HEK293 (cell line): Measurements from ENCODE around the gene ADAMTSL5.

Experiments used
- CTCF ChIA-PET: fragments of 350-600 bp; formaldehyde crosslinking; extraction: SDS; loops from one replicate; lab custom pipeline; 2021; ENCODE audit warnings: antibody characterized with exemption; lab: Yijun Ruan, JAX
- POLR2A ChIA-PET: fragments of 300-600 bp; formaldehyde crosslinking; extraction: SDS; loops from one replicate; lab custom pipeline; 2020; ENCODE audit warnings: antibody characterized with exemption, inconsistent platforms; lab: Yijun Ruan, JAX
- H3K27ac ChIP-seq: fragments of 200-500 bp; sonication (Bioruptor generic); 2 replicates; pipeline ENCODE4 v1.5.1; 2014; ENCODE audit warnings: low read depth, low read length, control low read depth, inconsistent platforms; ENCODE audit errors: extremely low read depth
- H3K36me3 ChIP-seq, 2 experiments: fragments of 200-500 bp in 1 of 2; sonication (Bioruptor generic) in 1 of 2; 1 replicate in 1 of 2; 2 replicates in 1 of 2; pipeline ENCODE4 v1.5.1; 2014 to 2017; ENCODE audit warnings: inconsistent platforms in 2 of 2, low read length in 2 of 2; ENCODE audit not compliant: control insufficient read depth in 2 of 2, insufficient read depth in 1 of 2
- H3K4me1 ChIP-seq: fragments of 200-500 bp; sonication (Bioruptor generic); 2 replicates; pipeline ENCODE4 v1.5.1; 2014; ENCODE audit warnings: mild to moderate bottlenecking, low read length, inconsistent platforms; ENCODE audit not compliant: control insufficient read depth, insufficient read depth
- H3K4me3 ChIP-seq: 2 replicates; pipeline ENCODE4 v1.5.1; 2011; ENCODE audit warnings: low read depth, mild to moderate bottlenecking, control low read depth, low read length, moderate library complexity
- H3K9me3 ChIP-seq: fragments of 200-500 bp; sonication (Bioruptor generic); 2 replicates; pipeline ENCODE4 v1.5.1; 2014; ENCODE audit warnings: low read depth, low read length, inconsistent platforms; ENCODE audit not compliant: control insufficient read depth, insufficient read depth
- TCF7L2 ChIP-seq: IDR thresholded peaks from 2 replicates; pipeline ENCODE4 v1.6.1; 2011; ENCODE audit warnings: low read depth, mild to moderate bottlenecking, inconsistent platforms, low read length, moderate library complexity, borderline replicate concordance
- ZBTB8A ChIP-seq: fragments of 450-650 bp; formaldehyde crosslinking; IDR thresholded peaks from 2 replicates; pipeline ENCODE4 v1.5.1; 2016; ENCODE audit warnings: missing biosample characterization, missing genetic modification characterization
- ZEB2 ChIP-seq: fragments of 450-650 bp; formaldehyde crosslinking; IDR thresholded peaks from 2 replicates; pipeline ENCODE4 v1.5.1; 2016; ENCODE audit warnings: missing biosample characterization, missing genetic modification characterization
- ZNF48 ChIP-seq: fragments of 450-650 bp; formaldehyde crosslinking; IDR thresholded peaks from 2 replicates; pipeline ENCODE4 v1.5.1; 2016; ENCODE audit warnings: missing biosample characterization, missing genetic modification characterization
- ZNF501 ChIP-seq: fragments of 450-650 bp; formaldehyde crosslinking; IDR thresholded peaks from 2 replicates; pipeline ENCODE4 v1.5.1; 2016; ENCODE audit warnings: missing biosample characterization, missing genetic modification characterization
- ZNF544 ChIP-seq: fragments of 450-650 bp; formaldehyde crosslinking; IDR thresholded peaks from 2 replicates; pipeline ENCODE4 v1.5.0; 2017; ENCODE audit warnings: missing biosample characterization, missing genetic modification characterization
- ZNF792 ChIP-seq: fragments of 450-650 bp; formaldehyde crosslinking; IDR thresholded peaks from 2 replicates; pipeline ENCODE4 v1.5.1; 2016; ENCODE audit warnings: missing biosample characterization, missing genetic modification characterization
- TF ChIP-seq, protein P1 (sequence below): fragments of 450-650 bp; formaldehyde crosslinking; IDR thresholded peaks from 2 replicates; pipeline ENCODE4 v1.5.1; 2016; ENCODE audit warnings: missing biosample characterization, missing genetic modification characterization
- TF ChIP-seq, protein P2 (sequence below): fragments of 450-650 bp; formaldehyde crosslinking; IDR thresholded peaks from 2 replicates; pipeline ENCODE4 v1.5.1; 2016; ENCODE audit warnings: missing biosample characterization, missing genetic modification characterization
- TF ChIP-seq, protein P3 (sequence below): fragments of 450-650 bp; formaldehyde crosslinking; conservative IDR thresholded peaks from 2 replicates; pipeline ENCODE4 v1.5.1; 2016; ENCODE audit warnings: low read depth, missing biosample characterization, missing genetic modification characterization
- TF ChIP-seq, protein P4 (sequence below): fragments of 450-650 bp; formaldehyde crosslinking; IDR thresholded peaks from 2 replicates; pipeline ENCODE4 v1.5.1; 2016; ENCODE audit warnings: missing biosample characterization, missing genetic modification characterization
- TF ChIP-seq, protein P5 (sequence below): fragments of 450-650 bp; formaldehyde crosslinking; IDR thresholded peaks from 2 replicates; pipeline ENCODE4 v1.5.1; 2016; ENCODE audit warnings: missing biosample characterization, missing genetic modification characterization
- TF ChIP-seq, protein P6 (sequence below): fragments of 450-650 bp; formaldehyde crosslinking; IDR thresholded peaks from 2 replicates; pipeline ENCODE4 v1.5.1; 2017; ENCODE audit warnings: missing biosample characterization, missing genetic modification characterization

ADAMTSL5 gene

DNA sequence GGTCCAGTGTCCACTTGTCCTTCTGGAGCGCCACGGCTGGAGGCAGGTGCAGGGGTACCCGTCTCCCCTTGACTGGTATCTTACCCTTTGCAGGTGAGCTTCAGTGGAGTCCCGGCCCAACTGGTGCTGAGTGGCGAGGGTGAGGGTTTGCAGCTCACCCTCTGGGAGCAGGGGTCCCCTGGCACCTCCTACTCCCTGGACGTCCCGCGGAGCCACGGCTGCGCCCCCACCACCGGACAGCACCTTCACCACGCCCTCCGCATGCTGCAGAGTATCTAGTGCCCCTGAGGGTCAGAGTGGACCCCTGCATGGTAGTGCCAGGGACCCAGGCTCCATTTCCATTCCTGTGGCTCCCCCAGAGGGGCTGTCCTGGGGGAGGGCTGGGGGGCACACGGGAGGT lies 22.2 kb upstream of the ADAMTSL5 start:
- Histone ChIP-seq H3K4me3 (no peak overlapping the region), H3K36me3 (no peaks in the 10 kb centered on the region), H3K4me1 (no peaks in the 10 kb centered on the region), H3K9me3 (no peaks in the 10 kb centered on the region), H3K27ac (no peak overlapping the region)
- no peak for TF ChIP-seq TCF7L2
- TF ChIP-seq, protein P1, sequence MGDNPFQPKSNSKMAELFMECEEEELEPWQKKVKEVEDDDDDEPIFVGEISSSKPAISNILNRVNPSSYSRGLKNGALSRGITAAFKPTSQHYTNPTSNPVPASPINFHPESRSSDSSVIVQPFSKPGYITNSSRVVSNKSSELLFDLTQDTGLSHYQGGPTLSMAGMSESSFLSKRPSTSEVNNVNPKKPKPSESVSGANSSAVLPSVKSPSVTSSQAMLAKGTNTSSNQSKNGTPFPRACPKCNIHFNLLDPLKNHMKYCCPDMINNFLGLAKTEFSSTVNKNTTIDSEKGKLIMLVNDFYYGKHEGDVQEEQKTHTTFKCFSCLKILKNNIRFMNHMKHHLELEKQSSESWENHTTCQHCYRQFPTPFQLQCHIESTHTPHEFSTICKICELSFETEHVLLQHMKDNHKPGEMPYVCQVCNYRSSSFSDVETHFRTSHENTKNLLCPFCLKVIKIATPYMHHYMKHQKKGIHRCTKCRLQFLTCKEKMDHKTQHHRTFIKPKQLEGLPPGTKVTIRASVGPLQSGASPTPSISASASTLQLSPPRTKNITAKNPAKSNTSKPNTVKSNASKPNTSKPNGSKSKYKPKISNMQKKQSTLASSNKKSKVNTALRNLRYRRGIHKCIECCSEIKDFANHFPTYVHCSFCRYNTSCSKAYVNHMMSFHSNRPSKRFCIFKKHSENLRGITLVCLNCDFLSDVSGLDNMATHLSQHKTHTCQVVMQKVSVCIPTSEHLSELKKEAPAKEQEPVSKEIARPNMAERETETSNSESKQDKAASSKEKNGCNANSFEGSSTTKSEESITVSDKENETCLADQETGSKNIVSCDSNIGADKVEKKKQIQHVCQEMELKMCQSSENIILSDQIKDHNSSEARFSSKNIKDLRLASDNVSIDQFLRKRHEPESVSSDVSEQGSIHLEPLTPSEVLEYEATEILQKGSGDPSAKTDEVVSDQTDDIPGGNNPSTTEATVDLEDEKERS (tag by site-specific recombination) = no peak
- TF ChIP-seq, protein P2, sequence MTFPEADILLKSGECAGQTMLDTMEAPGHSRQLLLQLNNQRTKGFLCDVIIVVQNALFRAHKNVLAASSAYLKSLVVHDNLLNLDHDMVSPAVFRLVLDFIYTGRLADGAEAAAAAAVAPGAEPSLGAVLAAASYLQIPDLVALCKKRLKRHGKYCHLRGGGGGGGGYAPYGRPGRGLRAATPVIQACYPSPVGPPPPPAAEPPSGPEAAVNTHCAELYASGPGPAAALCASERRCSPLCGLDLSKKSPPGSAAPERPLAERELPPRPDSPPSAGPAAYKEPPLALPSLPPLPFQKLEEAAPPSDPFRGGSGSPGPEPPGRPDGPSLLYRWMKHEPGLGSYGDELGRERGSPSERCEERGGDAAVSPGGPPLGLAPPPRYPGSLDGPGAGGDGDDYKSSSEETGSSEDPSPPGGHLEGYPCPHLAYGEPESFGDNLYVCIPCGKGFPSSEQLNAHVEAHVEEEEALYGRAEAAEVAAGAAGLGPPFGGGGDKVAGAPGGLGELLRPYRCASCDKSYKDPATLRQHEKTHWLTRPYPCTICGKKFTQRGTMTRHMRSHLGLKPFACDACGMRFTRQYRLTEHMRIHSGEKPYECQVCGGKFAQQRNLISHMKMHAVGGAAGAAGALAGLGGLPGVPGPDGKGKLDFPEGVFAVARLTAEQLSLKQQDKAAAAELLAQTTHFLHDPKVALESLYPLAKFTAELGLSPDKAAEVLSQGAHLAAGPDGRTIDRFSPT (tag by site-specific recombination) = no peak
- no peak for TF ChIP-seq ZNF544 (tag by site-specific recombination)
- TF ChIP-seq ZEB2 (tag by site-specific recombination) = no peak
- TF ChIP-seq, protein P3, sequence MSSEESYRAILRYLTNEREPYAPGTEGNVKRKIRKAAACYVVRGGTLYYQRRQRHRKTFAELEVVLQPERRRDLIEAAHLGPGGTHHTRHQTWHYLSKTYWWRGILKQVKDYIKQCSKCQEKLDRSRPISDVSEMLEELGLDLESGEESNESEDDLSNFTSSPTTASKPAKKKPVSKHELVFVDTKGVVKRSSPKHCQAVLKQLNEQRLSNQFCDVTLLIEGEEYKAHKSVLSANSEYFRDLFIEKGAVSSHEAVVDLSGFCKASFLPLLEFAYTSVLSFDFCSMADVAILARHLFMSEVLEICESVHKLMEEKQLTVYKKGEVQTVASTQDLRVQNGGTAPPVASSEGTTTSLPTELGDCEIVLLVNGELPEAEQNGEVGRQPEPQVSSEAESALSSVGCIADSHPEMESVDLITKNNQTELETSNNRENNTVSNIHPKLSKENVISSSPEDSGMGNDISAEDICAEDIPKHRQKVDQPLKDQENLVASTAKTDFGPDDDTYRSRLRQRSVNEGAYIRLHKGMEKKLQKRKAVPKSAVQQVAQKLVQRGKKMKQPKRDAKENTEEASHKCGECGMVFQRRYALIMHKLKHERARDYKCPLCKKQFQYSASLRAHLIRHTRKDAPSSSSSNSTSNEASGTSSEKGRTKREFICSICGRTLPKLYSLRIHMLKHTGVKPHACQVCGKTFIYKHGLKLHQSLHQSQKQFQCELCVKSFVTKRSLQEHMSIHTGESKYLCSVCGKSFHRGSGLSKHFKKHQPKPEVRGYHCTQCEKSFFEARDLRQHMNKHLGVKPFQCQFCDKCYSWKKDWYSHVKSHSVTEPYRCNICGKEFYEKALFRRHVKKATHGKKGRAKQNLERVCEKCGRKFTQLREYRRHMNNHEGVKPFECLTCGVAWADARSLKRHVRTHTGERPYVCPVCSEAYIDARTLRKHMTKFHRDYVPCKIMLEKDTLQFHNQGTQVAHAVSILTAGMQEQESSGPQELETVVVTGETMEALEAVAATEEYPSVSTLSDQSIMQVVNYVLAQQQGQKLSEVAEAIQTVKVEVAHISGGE (tag by site-specific recombination) = no peak
- TF ChIP-seq ZBTB8A (tag by site-specific recombination) = no peak
- TF ChIP-seq, protein P4, sequence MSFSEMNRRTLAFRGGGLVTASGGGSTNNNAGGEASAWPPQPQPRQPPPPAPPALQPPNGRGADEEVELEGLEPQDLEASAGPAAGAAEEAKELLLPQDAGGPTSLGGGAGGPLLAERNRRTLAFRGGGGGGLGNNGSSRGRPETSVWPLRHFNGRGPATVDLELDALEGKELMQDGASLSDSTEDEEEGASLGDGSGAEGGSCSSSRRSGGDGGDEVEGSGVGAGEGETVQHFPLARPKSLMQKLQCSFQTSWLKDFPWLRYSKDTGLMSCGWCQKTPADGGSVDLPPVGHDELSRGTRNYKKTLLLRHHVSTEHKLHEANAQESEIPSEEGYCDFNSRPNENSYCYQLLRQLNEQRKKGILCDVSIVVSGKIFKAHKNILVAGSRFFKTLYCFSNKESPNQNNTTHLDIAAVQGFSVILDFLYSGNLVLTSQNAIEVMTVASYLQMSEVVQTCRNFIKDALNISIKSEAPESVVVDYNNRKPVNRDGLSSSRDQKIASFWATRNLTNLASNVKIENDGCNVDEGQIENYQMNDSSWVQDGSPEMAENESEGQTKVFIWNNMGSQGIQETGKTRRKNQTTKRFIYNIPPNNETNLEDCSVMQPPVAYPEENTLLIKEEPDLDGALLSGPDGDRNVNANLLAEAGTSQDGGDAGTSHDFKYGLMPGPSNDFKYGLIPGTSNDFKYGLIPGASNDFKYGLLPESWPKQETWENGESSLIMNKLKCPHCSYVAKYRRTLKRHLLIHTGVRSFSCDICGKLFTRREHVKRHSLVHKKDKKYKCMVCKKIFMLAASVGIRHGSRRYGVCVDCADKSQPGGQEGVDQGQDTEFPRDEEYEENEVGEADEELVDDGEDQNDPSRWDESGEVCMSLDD (tag by site-specific recombination) = no peak
- TF ChIP-seq, protein P5, sequence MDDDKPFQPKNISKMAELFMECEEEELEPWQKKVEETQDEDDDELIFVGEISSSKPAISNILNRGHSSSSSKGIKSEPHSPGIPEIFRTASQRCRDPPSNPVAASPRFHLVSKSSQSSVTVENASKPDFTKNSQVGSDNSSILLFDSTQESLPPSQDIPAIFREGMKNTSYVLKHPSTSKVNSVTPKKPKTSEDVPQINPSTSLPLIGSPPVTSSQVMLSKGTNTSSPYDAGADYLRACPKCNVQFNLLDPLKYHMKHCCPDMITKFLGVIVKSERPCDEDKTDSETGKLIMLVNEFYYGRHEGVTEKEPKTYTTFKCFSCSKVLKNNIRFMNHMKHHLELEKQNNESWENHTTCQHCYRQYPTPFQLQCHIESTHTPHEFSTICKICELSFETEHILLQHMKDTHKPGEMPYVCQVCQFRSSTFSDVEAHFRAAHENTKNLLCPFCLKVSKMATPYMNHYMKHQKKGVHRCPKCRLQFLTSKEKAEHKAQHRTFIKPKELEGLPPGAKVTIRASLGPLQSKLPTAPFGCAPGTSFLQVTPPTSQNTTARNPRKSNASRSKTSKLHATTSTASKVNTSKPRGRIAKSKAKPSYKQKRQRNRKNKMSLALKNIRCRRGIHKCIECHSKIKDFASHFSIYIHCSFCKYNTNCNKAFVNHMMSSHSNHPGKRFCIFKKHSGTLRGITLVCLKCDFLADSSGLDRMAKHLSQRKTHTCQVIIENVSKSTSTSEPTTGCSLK = no peak
- TF ChIP-seq ZNF48 = no peak
- no peak for TF ChIP-seq ZNF501
- TF ChIP-seq, protein P6, sequence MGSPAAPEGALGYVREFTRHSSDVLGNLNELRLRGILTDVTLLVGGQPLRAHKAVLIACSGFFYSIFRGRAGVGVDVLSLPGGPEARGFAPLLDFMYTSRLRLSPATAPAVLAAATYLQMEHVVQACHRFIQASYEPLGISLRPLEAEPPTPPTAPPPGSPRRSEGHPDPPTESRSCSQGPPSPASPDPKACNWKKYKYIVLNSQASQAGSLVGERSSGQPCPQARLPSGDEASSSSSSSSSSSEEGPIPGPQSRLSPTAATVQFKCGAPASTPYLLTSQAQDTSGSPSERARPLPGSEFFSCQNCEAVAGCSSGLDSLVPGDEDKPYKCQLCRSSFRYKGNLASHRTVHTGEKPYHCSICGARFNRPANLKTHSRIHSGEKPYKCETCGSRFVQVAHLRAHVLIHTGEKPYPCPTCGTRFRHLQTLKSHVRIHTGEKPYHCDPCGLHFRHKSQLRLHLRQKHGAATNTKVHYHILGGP (tag by site-specific recombination) = no peak
- no peak for TF ChIP-seq ZNF792 (tag by site-specific recombination)
- ChIA-PET CTCF (interaction anchor here (0.7 to 1.1 kb wide), 2 partner anchors 11 to 279 kb away, joined by 3 to 7 read pairs; no protein-coding TSS in a partner anchor), POLR2A (no interaction called here)
